HL-60/S4 treated with retinoic acid at 250 ng/mL for 4 days and 3 days (cell line): Measurements from ENCODE around the gene GFPT1.
"Not testable (repeated sequence)": the region's sequence is repeated elsewhere in the genome, so short reads cannot be mapped to it uniquely, and the experiment has no call there.

ENCODE experiments used
- in situ Hi-C: fragments of 300-500 bp; cut with MboI; formaldehyde crosslinking; loops from 2 replicates; pipeline ENCODE4 v1.7.0; 2022; ENCODE audit warnings: low sequenced_read_pairs

Gene GFPT1

DNA sequence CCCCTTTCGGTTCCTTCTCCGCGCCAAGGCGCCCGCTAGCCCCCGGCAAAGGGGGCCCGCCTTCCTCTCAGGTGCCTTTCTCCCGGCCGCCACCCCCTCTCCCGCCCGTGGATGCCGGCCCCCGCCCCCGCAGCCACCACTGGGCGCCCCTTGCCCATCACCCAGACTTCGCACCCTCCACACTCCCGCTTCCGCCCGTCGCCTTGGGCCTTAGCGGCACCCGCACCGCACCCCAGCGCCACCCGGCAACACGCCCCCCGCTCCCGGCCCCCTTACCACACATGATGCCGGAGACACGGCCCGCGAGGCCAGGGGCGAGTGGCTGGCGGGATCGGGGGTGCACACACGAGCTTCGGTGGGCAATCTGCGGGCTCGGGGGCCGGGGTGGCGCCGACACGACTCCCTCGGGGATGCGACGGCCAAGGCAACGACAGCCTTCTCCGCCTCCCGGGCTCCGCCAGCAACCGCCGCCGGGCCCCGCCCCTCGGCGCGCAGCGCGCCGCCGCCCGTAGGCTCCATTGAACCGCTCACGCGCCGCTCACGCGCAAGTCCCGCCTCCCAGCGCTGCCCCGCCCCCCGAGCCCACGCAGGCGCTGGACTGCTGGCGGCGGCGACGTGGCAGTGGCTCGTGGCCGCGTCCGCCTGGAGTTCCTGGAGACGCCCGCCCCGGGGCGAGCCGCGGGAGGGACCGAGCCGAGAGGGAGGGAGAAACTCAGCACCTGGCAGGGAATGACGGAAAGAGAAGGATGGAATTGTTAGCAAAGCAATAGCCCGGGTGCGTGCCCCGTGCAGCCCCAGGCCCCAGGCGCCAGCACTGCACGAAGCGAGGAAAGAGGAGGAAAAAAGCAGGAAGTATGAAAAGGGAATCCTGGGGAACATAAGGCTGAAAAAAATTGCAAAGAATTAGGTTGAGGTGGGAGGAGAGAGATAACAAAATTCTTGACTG is at the start of gene GFPT1:
Gene GFPT1 (minus strand): TSS at position 439 of the 946 bp plus-strand sequence. CDS start 156 bp downstream, at position 283.
- in situ Hi-C loops, result no loop called here

- in situ Hi-C loops, result no loop called here
Measured at GRCh38 chr2:69436596-69436937, 49.5 kb upstream of the GFPT1 start.

DNA sequence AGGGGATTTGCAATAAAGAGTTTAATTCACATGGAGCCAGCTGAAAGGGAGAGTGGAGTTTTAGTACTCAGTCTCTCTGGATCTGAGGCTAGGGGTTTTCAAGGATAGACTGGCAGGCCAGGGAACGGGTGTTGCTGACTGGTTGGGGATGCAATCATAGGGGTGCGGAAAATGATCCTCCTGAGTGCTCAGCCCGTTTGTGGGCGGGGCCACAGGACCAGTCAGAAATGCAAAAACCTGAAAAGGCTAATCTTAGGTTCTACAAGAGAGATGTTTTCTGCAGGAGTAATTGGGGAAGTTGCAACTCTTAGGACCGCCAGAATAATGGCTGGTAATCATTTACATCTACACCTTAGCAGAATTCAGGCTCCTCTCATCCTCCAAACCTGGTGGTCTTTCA is 47.7 kb upstream of the GFPT1 start:
- in situ Hi-C loops, result no loop called here

- in situ Hi-C loops, result no loop called here
Measured at GRCh38 chr2:69429491-69430183, 42.6 kb upstream of the GFPT1 start.

DNA sequence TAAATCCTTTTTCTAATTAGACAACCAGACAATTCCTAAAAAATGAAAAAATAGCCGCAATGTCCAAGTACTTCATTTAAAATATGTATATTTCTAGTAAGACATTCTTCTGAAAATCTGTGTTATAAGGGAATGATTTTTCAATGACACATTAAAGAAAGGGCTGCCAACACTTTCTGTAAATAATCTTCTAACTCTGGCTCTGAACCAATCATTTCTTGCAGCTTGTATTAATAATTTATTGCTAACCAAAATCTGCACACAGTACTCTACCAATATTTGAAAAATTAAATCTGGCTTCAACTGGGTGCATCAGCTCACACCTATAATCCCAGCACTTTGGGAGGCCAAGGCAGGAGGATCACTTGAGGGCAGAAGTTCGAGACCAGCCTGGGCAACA is 42.0 kb upstream of the GFPT1 start:
- in situ Hi-C loops, result no loop called here

DNA sequence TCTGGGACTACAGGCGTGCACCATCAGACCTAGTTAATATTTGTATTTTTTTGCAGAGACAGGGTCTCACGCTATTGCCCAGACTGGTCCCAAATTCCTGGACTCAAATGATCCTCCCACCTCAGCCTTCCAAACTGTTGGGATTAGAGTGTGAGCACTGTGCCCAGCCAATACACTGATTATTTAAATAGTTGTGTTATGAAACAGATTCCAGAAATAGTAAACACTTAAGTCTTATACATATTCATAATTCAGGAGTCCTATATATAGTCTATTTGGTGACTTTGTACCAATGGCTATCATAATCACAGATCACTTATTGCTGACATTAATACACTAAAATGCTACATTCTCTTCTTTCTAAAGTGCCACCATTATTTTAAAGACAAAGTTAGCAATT is 37.4 kb upstream of the GFPT1 start:
- in situ Hi-C loops, result no loop called here

DNA sequence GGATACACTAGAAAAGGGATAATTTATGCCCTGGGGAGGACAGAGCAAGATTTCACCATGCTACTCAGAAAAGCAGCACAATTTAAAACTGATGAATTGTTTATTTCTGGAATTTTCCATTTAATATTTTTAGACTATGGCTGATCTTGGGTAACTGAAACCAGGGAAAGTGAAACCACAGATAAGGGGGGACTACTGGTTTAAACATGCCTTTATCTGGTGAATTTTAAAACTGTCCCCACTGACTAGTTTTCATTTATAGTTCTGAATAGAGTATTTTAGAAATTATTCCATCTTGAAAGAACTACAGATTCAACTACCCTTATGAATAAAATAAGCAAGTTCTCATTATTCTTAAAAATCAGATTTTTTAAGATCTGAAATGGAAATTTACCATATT is 35.2 kb upstream of the GFPT1 start:
- in situ Hi-C loops, result no loop called here

GRCh38 chr2:69419111-69419510 is 32.1 kb upstream of the GFPT1 start:
- in situ Hi-C loops, result not testable (repeated sequence)

GRCh38 chr2:69416147-69416546 is 29.1 kb upstream of the GFPT1 start:
- in situ Hi-C loops, result no loop called here

DNA sequence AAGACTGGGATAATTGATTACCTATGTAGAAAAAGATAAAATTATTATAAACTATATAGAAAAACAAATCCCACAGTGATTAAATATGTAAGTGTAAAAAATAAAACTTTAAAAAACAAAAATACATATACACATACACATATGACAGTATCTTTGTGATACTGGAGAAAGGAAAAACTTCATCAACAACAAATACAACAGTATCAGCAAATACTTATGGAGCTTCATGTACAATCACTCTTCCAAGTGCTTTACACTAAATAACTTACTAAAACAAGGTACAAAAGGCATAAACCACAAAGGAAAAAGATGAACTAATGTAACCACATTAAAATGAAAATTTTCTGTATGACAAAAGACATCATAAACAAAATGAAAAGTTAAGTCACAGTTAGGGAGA is 24.1 kb upstream of the GFPT1 start:
- in situ Hi-C loops, result no loop called here

- in situ Hi-C loops, result no loop called here
Measured at GRCh38 chr2:69405306-69405705, 18.3 kb upstream of the GFPT1 start.

- in situ Hi-C loops, result no loop called here
Measured at GRCh38 chr2:69400121-69400520, 13.1 kb upstream of the GFPT1 start.

DNA sequence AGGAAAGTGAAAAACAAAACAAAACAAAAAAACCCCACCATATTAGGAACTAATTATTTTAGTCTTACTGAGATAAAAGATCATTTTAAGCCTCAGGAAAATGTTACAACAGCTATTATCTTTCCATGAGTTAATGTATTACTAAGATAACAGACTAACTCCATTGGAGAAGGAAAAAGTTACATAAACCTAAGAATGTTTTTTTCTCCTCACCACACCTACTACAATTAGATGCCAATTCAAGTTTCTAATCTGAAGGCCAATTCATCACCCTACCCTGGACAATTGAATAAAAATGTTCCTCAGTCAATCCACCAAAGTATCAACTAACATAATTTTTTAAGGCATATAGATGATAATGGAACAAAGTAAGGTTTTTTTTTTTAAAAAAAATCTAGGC is 10.2 kb upstream of the GFPT1 start:
- in situ Hi-C loops, result no loop called here

- in situ Hi-C loops, result no loop called here
Measured at GRCh38 chr2:69395866-69396265, 8.8 kb upstream of the GFPT1 start.

DNA sequence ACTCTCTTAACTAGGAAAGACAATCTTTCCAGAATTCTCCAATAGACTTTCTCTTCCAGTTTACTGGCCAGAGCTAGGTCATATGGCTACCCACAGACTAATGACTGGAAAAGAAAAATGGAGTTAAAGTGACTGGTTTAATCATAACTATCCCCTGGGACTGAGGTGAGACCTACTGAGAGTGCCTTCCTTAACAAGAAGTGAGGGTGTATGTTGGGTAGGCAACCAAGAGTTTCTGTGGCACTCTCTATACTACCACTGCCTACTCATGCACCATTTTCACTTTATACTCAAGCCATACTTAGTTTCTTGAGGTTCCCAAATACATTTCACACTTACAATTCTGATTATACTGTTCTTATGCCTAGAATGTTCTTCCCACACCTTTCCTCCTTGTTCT is 6.9 kb upstream of the GFPT1 start:
- in situ Hi-C loops, result no loop called here

DNA sequence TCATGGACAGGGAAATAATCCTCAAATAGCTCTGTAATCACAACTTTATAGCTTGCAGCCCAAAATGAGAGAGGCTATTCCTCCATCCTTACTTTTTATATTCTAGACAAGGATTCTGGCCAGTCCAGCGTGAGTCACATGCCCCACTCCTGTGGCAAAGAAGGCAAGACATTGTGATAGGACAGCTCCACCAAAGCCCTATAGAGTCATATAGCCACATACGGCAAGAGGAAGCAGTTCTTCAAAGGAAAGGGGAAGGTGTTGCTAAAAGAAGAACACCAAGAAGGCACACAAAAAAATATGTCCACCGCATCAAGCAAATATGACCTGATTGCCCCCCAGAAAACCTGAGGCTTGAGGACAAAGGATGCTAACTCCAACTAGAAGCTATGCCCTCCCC is 3.4 kb upstream of the GFPT1 start:
- in situ Hi-C loops, result no loop called here

DNA sequence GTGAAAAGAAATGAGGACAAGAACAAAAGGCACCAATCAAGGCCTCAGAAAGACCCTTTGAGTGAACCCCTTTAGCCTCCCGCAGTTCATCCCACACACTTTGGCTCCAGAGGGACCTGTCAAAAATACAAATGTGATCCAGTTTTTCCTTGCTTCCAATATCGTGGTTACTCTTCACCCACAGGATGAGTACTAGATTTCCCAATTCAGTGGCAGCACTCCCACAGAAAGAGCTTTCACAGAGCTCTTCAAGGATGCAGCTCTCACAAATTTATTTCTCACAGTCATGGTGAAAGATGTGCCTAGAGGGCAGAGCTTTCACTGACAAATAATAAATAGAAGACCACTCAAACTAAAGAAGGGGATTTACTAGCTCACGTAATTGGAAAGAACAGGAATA is 3.0 kb upstream of the GFPT1 start:
- in situ Hi-C loops, result no loop called here

DNA sequence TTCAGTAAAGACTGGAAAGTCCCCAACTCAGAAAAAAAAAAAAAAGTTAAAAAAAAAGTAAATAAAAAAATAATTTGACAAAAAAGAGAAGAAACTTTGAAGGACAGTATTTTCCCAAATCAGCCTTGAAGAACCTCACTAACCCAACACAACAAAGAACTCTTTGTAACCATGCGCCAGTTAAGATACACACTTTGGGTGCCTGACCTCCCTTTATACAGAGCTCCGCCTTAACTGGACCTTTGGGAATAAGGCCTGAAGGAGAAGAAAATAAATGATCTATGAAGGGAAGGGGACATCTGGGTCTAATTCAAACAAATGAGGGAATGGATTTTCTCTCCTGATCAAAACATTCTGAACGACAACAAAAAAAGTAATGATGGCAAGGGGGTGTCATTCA is 2.2 kb upstream of the GFPT1 start:
- in situ Hi-C loops, result no loop called here

DNA sequence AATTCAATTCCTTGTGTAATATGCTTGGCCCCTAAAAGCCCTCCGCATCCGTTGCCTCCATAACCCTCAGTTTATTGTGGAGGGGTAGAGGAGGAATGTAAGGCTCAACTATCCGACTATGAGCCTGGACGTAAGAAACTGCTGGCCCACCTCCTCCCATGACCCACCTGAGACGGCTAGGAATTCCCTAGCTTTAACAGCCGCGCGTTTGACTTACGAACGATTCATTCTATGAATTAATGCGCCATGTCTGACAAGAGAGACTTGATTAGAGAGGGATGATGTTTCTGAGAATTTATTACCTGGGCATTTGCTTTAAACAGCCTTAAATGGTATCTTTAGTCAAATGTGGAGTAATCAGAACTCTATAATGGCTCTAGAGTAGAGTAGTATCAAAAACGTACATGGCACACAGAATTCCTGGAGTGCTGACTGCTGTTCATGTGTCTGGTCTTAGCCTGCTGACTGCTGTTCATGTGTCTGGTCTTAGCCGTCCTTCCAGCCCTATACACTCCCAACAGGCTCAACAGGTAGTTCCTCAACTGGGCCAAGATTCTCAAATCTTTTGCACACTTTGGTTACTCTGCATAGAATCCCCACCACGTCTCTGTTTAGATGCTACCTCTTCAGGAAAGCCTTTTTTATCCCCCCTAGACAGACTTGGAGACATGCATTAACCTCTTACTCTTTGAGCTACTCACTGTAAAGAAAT is 899 bp upstream of the GFPT1 start:
- in situ Hi-C loops, result no loop called here

- in situ Hi-C loops, result no loop called here
Measured at GRCh38 chr2:69386360-69386759, 667 bp downstream of the GFPT1 start.

DNA sequence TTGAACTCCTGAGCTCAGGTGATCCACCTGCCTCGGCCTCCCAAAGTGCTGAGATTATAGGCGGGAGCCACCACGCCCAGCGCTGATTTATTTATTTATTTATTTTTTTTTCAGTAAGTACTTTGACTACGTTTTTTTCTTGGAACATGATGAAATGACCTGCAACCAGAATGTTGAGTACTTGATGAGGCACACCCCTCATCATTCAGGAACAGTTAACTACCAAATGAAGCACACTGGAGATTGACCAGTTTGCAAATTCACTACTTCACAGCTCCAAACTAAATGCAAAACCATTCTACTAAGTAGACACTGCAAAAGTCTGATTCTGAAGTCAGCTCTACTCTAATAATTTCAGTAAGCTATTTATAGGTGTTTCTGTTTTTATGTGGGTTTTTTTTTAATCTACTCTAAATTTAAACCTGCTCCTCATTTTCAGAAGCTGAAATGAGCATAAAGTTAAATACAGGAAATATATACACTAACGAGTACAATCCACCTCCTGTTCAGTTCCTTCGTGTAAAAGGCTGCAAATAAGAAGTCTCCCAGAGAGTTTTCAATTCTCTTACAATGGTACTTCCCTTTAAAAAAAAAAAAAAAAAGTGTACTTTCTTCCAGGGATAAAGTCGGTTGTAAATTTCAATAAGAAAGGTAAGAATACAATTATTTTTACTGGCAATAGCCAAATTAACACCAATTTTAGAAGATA is 1.4 kb downstream of the GFPT1 start:
- in situ Hi-C loops, result no loop called here
